GM10248 (cell line): ENCODE measurements around the gene DHX8.

Source experiments
- CTCF ChIA-PET: fragments of 300-600 bp; sonication (Branson Sonifier 250); formaldehyde crosslinking; extraction: SDS; loops from one replicate; lab custom pipeline; 2021; ENCODE audit warnings: antibody characterized with exemption; lab: Yijun Ruan, JAX
- POLR2A ChIA-PET: fragments of 350-650 bp; sonication (Branson Sonifier 250); formaldehyde crosslinking; extraction: SDS; loops from one replicate; lab custom pipeline; 2020; ENCODE audit warnings: antibody characterized with exemption; lab: Yijun Ruan, JAX
- DNase-seq: peaks from one replicate; pipeline ENCODE4 v3.0.0; 2012; ENCODE audit errors: extremely low spot score
- CTCF ChIP-seq: IDR thresholded peaks from 2 replicates; pipeline ENCODE4 v1.5.1; 2012; ENCODE audit warnings: mild to moderate bottlenecking, low read depth; ENCODE audit errors: extremely low read depth, missing control alignments, control extremely low read depth

The DHX8 gene

GRCh38 chr17:43548689-43549379, 65.1 kb downstream of the DHX8 start:
- TF ChIP-seq CTCF, result no peak
- DNase-seq, result no peak
- ChIA-PET POLR2A (interaction anchor here (0.6 kb wide), 1 partner anchor 78 kb away, joined by 4 read pairs; no protein-coding TSS in a partner anchor), CTCF (interaction anchor here (0.9 to 1.7 kb wide), 4 partner anchors 12 to 361 kb away, joined by 3 read pairs; no protein-coding TSS in a partner anchor)

- POLR2A ChIA-PET, result interaction anchor here (0.6 kb wide), 1 partner anchor 78 kb away, joined by 4 read pairs; no protein-coding TSS in a partner anchor
- no peak for TF ChIP-seq CTCF
- DNase-seq, result no peak
- CTCF ChIA-PET, result no interaction called here
Measured at GRCh38 chr17:43549496-43549895, 65.7 kb downstream of the DHX8 start.

DNA sequence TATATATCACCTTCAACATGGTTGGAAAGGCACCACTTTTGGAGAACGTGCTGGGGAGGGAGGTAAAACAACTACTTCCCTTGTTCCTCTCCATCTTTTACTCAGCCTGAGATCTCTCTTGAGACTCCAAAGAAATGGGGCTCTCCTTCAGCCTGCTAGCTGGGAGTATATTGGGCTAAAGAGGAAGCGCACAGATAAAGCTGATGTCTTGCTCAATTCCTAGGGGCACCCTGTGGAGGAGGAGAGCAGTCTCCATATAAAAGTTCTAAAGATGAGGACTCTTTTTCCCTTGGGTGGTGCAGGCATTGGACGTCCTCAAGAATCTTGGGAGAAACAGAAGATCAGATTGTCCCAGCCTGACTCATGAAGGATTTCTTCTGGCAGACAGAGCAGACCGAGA, 67.0 kb downstream of the DHX8 start:
- ChIA-PET POLR2A (interaction anchor here (0.7 kb wide), 1 partner anchor 749 kb away, joined by 4 read pairs; no protein-coding TSS in a partner anchor), CTCF (no interaction called here)
- no peak for DNase-seq
- no peak for TF ChIP-seq CTCF

DNA sequence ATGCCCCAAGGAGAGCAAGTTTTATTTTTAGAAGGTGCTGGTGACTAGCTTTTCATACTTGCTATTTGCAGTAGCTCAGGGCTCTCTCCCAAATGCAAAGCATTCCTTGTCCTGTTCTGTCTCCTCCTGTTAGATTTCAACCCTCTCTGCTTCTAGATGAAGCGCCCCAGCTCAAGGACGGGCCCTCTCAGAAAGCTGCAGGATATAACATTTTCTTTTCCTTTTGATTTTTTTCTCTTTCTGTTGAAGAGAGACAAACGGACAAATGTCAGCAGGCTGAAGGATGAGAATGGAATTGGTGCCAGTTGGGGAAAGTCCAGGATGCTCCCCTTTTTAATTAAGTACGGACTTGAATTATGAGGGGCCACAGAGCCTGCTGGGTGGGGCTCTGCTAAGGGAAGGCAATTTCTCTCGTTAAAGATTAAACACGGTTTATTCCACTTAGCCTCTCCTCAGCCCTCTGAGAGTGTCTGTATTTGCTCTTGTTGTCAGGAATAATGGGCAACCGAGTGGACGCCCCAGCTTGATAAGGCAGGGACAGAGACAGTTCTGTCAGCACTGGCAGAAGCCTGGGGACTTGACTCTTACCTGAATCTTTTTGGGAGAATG, 68.6 kb downstream of the DHX8 start:
- ChIA-PET POLR2A (no interaction called here), CTCF (interaction anchor here (0.8 to 2.4 kb wide), 4 partner anchors 25 to 158 kb away, joined by 3 to 7 read pairs (median 4); partner anchors contain the start of gene DHX8)
- DNase-seq, result no peak
- TF ChIP-seq CTCF, result no peak

DNA sequence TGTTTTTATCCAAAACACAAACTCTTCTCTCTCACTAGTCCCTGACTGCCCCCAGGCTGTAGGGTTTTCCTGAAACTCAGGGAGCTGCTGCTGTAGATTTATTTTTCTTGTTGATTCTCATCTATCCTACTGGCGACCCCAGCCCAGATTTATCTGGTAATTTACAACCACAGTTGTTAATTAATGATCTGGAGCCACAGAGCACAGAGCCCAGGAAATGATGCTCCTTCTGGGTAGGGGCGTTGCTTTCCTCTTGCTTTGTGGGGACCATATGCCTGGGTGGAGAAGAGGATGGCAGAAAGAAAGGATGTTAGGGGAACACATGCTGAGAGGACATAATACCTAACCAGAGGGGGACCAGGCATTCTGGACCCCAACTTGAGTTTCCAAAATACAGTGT, 69.8 kb downstream of the DHX8 start:
- ChIA-PET CTCF (interaction anchor here (2.4 kb wide), 1 partner anchor 24 kb away, joined by 7 read pairs; no protein-coding TSS in a partner anchor), POLR2A (no interaction called here)
- DNase-seq, result no peak
- no peak for TF ChIP-seq CTCF

GRCh38 chr17:43554857-43555256, 71.1 kb downstream of the DHX8 start:
- ChIA-PET CTCF (interaction anchor here (0.9 to 2.1 kb wide), 5 partner anchors 18 to 205 kb away, joined by 3 to 6 read pairs (median 3); partner anchors contain the start of gene DHX8), POLR2A (no interaction called here)
- TF ChIP-seq CTCF, result no peak
- no peak for DNase-seq
